Stomach smooth muscle (tissue), 2 donors: Measurements from ENCODE around the gene PSTPIP2.

Experiments used
- H3K27ac ChIP-seq: one replicate; pipeline ENCODE4 v1.7.0; 2013; ENCODE audit warnings: mild to moderate bottlenecking, low read length, inconsistent platforms
- H3K27me3 ChIP-seq, 2 donors: one replicate each; pipeline ENCODE4 v1.7.0; 2013; ENCODE audit warnings: low read length in 2 of 2; ENCODE audit not compliant: insufficient read depth in 2 of 2, control insufficient read depth in 1 of 2
- H3K36me3 ChIP-seq, 2 donors: one replicate each; pipeline ENCODE4 v1.7.0; 2013; ENCODE audit warnings: low read length in 2 of 2; ENCODE audit not compliant: control insufficient read depth in 2 of 2, insufficient read depth in 2 of 2
- H3K4me1 ChIP-seq: one replicate; pipeline ENCODE4 v1.7.0; 2013; ENCODE audit warnings: low read length; ENCODE audit not compliant: control insufficient read depth, insufficient read depth
- H3K4me3 ChIP-seq, 2 donors: one replicate each; pipeline ENCODE4 v1.7.0; 2013; ENCODE audit warnings: low read length in 2 of 2
- H3K9ac ChIP-seq, 2 donors: one replicate each; pipeline ENCODE4 v1.7.0; 2013; ENCODE audit warnings: low read length in 2 of 2, mild to moderate bottlenecking in 1 of 2
- H3K9me3 ChIP-seq, 2 donors: one replicate each; pipeline ENCODE4 v1.7.0; 2013; ENCODE audit warnings: low read length in 2 of 2; ENCODE audit not compliant: control insufficient read depth in 2 of 2
- donor health status: healthy.
- donor health status: Pancreatic carcinoma.

Gene PSTPIP2

GRCh38 chr18:45935591-45936335 lies 136.3 kb downstream of the PSTPIP2 start:
- H3K9me3 ChIP-seq, result no peaks in the 10 kb centered on the region
- H3K27me3 ChIP-seq, result no peaks in the 10 kb centered on the region
- no peak overlapping the region for H3K9ac ChIP-seq
- peaks cover 38 to 40% of the 10 kb centered on the region in 2 donors for H3K36me3 ChIP-seq
- no peaks in the 10 kb centered on the region for H3K4me1 ChIP-seq
- H3K4me3 ChIP-seq, result no peak overlapping the region
- no peak overlapping the region for H3K27ac ChIP-seq
